Coronary artery (tissue), 2 donors: ENCODE results near the gene LTBP1.
A peak's percentile ranks its signal among the peaks of the same experiment; 100 is the strongest.

ENCODE experiments used
- DNase-seq: peaks from one replicate; pipeline ENCODE4 v3.0.0-alpha.2; 2017; ENCODE audit warnings: low spot score
- H3K27ac ChIP-seq, 2 donors: fragments of 200-600 bp; sonication (generic); one replicate each; pipeline ENCODE4 v1.5.1; 2016 to 2019
- H3K4me3 ChIP-seq: fragments of 200-600 bp; sonication (generic); 2 replicates; pipeline ENCODE4 v1.5.1; 2016; ENCODE audit warnings: mild to moderate bottlenecking, moderate library complexity
- TF ChIP-seq, protein P1 (sequence below): fragments of 200-600 bp; sonication (generic); IDR thresholded peaks from one replicate; pipeline ENCODE4 v1.5.1; 2019; ENCODE audit warnings: antibody characterized with exemption

LTBP1 gene

DNA sequence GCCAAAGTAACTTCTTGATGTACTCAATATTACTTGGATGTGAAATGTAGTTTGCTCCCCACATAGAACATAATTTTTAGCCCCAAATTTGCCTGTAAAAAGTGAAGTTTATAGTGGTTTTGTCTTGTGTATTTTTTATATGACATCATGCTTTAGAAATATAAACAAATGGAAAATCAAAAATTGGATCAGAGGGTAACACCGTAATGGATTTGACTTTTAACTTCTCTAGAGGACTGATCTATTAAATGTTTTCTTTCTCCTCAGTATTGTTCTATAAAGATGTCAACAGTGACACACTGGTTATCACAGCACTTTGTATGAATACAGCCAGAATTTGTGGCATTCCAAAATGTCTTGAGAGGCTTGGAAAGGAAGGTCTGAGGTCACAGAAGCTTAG is 484.1 kb downstream of the LTBP1 start:
- DNase-seq, result no peak
- no peak overlapping the region for H3K4me3 ChIP-seq
- TF ChIP-seq, protein P1, sequence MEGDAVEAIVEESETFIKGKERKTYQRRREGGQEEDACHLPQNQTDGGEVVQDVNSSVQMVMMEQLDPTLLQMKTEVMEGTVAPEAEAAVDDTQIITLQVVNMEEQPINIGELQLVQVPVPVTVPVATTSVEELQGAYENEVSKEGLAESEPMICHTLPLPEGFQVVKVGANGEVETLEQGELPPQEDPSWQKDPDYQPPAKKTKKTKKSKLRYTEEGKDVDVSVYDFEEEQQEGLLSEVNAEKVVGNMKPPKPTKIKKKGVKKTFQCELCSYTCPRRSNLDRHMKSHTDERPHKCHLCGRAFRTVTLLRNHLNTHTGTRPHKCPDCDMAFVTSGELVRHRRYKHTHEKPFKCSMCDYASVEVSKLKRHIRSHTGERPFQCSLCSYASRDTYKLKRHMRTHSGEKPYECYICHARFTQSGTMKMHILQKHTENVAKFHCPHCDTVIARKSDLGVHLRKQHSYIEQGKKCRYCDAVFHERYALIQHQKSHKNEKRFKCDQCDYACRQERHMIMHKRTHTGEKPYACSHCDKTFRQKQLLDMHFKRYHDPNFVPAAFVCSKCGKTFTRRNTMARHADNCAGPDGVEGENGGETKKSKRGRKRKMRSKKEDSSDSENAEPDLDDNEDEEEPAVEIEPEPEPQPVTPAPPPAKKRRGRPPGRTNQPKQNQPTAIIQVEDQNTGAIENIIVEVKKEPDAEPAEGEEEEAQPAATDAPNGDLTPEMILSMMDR, result no peak
- no peak overlapping the region for H3K27ac ChIP-seq

DNA sequence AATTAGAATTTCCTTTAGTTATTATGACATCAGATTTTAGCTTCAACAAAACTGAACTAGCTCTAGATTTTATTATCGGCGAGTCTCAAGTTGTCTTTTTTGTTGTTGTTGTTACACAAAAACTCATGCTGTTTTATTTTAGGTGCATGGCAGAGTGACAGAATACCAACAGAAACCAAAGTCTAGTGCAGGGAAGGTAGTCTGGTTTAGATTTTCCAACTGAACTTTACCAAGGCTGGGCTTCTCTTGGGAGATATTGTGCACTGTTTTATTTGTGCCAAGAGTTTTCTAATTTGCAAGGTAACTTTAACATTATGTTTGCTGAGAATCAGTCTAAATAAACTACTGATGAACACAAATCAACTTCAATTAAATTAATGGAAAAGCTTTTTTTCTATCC is 486.1 kb downstream of the LTBP1 start:
- DNase-seq, result no peak
- Histone ChIP-seq H3K27ac (no peak overlapping the region), H3K4me3 (no peak overlapping the region)
- TF ChIP-seq, protein P1, result no peak

DNA sequence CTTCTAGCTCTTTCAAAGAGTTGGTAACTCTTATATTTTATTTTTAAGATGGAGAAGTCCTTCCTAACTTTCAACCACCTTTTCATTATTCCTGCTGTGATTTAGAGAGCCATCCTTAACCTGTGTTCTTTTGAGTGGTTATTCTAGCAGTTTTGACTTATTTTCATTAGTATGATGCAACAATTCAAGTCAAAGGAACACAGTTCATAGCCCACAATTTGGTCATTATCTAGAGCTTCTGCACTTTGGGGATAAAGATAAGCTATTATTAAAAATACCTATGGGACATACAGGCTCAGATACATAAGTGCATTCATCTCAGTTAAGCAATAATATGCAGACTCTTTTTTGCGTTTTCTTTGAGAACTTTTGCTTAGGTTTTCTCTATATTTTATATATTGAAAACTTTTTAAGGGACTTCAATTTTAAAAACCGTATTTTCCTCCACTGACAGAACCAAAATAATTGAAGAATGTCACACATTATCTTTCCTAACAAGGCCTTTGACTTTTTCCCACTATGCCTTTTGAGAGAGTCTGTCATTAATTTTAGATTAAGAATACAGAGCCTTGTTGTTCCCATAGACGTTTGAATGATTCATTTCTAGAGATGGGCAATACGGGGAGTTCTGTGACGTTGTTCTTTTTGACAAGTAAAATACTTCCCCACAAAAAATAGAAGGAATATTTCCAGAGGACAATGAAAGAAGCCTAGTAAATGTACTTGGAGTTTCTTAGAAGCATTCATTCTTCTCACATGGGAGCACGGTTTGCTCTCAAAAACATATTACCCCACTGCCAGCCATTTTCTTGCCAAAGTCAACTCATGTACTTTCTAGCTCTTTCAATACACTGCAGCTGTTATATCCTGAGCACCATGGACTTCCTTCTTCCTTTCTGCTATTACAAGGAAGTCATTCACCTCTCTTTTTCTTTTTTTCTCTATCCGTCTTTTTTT is 486.8 kb downstream of the LTBP1 start:
- Histone ChIP-seq H3K4me3 (no peak overlapping the region), H3K27ac (peak overlapping the region; percentile 51 to 59)
- TF ChIP-seq, protein P1, result no peak
- no peak for DNase-seq

DNA sequence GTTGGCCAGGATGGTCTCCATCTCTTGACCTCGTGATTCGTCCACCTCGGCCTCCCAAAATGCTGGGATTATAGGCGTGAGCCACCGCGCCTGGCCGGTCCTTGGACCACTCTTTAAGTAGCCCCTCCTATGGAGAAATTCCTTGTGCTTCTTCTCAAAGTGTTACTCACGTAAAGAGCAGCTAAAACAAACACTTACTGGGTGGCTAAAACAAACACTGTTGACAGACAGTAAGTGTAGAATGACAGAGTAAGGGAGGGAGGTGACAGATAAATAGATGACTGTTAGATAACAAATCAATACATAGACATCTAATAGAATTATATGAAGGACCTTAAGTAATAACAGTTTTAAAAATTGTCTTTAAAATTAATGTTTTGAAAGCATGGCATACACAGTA is 488.8 kb downstream of the LTBP1 start:
- TF ChIP-seq, protein P1, result no peak
- Histone ChIP-seq H3K27ac (no peak overlapping the region), H3K4me3 (no peak overlapping the region)
- DNase-seq, result no peak

DNA sequence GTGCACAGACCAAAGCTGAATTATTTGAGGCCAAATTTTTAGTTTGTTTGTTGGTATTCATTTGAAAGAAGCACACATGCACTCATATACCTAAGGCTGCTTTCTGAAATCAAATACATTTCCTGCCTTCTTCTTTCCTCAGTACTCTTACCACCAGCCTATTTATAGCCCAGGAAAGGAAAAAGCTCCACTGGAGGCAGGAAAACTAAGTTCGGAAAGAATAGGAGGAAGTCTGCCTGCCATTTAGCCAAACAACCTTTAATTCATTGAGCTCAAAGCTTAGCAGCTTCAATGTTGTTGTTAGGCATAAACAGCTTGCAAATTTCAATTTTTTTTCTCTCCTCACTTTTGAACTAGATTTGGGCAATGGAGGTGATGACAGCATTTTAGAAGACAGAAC is 489.3 kb downstream of the LTBP1 start:
- TF ChIP-seq, protein P1, result no peak
- DNase-seq, result no peak

DNA sequence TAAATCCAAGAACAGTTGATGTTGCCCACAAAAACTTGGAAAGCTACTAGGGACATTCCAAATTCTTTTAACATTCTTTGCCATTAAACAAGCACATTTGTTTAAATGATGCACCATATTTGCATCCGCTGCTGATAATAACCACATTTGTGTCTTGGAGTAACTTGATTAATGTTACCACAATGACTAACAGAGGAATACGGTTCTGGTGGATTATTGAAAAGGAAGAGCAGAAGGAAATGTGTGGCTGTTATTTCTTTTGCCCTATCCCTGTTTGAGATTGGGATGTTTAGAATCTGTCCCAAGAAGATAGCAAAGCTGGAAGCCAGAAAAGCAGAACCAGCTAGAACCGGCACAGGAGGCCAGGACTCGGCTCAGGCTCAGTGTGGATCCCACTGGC is 490.5 kb downstream of the LTBP1 start:
- Histone ChIP-seq H3K4me3 (peak overlapping the region; percentile 4), H3K27ac (peak overlapping the region; percentile 13 to 57)
- TF ChIP-seq, protein P1, result no peak
- DNase-seq, result no peak

More for the DNA sequence above, 489.3 kb downstream of the LTBP1 start:
- Histone ChIP-seq H3K27ac (no peak overlapping the region), H3K4me3 (no peak overlapping the region)

DNA sequence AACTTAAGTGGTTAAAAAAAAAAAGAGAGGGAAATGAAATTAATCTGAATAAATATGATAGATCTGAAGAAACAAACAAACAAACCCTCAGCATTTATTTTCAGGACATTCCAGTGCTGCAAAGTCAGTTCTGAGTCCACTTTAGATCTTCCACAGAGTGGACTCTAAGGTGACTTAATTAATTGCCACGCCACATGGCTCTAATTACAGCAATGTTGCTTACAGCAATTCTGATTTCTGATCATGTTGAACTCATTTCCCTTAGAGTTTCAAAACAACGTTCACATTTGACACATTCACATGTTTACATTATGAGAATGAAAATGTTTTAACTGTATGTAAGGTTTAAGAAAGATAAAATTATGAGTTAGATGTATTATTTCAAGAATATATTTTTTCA is 491.1 kb downstream of the LTBP1 start:
- no peak for DNase-seq
- TF ChIP-seq, protein P1, result no peak
- peak overlapping the region in 1 of 2 donors; percentile 13 for H3K27ac ChIP-seq
- no peak overlapping the region for H3K4me3 ChIP-seq
